ENCODE data around the gene FBXW11. TPM values are rescaled to one million over a fixed set of nuclear protein-coding genes. Genes with fewer than 3 reads are reported as not detected.
A peak's percentile ranks its signal among the peaks of the same experiment; 100 is the strongest.

Gene FBXW11
- total and polyA plus RNA-seq, 8 donors = 6.0 to 43.8 (median 25.0) TPM

DNA sequence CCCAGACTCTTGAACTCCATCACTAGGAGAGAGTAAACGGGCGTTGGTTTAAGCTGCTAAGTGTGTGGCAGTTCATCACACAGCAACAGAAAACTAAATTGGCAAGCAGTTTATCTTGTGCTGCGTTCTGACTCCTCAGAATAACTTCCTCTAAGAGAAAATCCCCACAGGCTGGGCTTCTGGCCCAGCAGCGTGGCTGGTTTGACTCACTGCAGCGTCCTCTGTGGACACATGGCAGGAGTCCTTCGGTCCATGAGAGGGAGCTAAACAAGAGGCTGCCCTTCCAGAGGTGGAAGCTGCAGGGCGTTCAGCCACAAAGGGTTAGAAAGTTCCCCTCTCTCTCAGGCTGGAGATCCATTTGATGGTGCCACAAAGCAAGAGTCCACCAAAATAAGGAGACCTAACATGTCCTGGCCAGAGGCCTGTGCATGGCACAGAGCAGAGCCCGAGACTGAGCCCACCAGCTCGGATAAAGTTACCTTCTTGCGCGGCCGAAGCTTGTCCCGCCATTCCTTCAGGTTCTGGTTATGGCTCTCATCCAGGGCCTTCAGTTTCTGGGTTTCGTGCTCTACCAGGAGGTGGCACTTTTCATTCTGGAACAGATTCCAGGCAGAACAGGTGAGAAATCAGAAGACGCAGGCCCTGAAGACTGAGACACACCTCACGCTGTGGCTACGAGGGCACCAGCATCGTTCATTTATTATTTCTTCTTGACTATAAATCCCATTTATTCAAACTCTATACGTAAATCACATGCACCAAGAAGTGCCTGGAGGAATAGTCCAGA lies 46.2 kb upstream of the FBXW11 start:
- H3K4me1 ChIP-seq = no peaks in the 10 kb centered on the region
- 84 to 85% methylated on average over 19 of the region's 19 CpGs for WGBS, 2 donors
- no peaks in the 10 kb centered on the region for H3K9me3 ChIP-seq
- no peaks in the 10 kb centered on the region for H3K36me3 ChIP-seq
- peak in 3 of 4 donors; percentile 46 to 72 (median 71) for ATAC-seq
- no peak for DNase-seq
- no peak overlapping the region for H3K27ac ChIP-seq
- H3K27me3 ChIP-seq = no peaks in the 10 kb centered on the region
- H3K4me3 ChIP-seq = no peak overlapping the region
- TF ChIP-seq, protein P1, sequence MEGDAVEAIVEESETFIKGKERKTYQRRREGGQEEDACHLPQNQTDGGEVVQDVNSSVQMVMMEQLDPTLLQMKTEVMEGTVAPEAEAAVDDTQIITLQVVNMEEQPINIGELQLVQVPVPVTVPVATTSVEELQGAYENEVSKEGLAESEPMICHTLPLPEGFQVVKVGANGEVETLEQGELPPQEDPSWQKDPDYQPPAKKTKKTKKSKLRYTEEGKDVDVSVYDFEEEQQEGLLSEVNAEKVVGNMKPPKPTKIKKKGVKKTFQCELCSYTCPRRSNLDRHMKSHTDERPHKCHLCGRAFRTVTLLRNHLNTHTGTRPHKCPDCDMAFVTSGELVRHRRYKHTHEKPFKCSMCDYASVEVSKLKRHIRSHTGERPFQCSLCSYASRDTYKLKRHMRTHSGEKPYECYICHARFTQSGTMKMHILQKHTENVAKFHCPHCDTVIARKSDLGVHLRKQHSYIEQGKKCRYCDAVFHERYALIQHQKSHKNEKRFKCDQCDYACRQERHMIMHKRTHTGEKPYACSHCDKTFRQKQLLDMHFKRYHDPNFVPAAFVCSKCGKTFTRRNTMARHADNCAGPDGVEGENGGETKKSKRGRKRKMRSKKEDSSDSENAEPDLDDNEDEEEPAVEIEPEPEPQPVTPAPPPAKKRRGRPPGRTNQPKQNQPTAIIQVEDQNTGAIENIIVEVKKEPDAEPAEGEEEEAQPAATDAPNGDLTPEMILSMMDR (IDR thresholded peaks at IDR 0.05) = no peak
- no peak for FAIRE-seq
- intact Hi-C loops (cut with DNase I) = no loop called here

DNA sequence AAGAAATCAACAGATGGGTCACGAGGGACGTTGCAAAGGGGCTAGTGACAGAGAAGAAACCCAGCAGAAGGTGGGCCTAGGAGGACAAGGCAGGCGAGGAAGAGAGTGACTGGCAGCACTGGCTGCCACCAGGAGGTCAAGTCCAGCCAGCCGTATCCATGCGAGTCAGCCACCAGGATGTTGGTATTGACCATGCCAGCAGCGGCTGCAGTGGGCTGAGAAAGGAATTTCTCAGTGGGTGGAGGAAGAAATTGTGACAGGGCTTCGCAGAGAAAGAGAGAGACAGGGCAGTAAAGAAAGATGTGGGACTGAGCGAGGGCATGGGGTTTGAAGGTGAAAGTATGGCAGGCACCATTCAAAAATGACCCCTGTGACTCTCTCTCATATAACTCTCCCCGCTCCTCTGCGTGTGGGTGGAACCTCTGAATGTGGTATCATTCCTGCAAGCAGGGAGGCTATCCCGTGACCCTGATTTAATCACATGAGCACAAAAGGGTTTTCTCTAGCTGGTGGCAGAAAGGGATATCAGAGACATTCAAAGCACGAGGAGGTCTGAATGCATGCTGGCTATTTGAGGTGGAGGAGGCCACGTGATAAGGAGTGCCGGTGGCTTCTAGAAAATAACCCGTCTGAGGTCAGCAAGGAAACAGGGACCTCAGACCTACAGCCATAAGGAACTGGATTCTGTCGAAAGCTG lies 45.4 kb upstream of the FBXW11 start:
- no peaks in the 10 kb centered on the region for H3K36me3 ChIP-seq
- H3K27ac ChIP-seq = no peak overlapping the region
- no peaks in the 10 kb centered on the region for H3K9me3 ChIP-seq
- 88 to 90% methylated on average over 16 of the region's 16 CpGs for WGBS, 2 donors
- intact Hi-C loops (cut with DNase I) = no loop called here
- TF ChIP-seq, protein P1 (IDR thresholded peaks at IDR 0.05) = no peak
- no peak overlapping the region for H3K4me3 ChIP-seq
- no peak for FAIRE-seq
- no peak for DNase-seq
- no peaks in the 10 kb centered on the region for H3K27me3 ChIP-seq
- H3K4me1 ChIP-seq = peaks cover 0 to 7% (median 0%) of the 10 kb centered on the region in 3 donors
- no peak for ATAC-seq

DNA sequence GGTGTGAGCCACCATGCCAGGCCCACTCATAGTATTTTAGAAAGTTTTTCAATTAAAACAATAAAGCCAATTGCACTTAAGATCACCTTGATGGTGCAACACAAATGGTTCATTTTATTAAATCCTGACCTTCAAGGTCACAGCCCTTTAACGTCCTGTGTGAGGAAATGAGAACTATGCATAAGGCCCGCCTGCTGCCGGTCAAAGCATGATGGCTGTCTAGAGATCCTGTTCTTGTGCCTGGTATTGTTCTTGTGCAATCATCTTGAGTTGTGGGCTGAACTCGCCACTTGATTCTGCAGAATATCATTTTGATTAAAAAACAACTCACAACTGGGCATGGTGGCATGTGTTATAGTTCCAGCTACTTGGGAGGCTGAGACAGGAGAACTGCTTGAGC lies 43.6 kb upstream of the FBXW11 start:
- TF ChIP-seq, protein P1 (IDR thresholded peaks at IDR 0.05) = no peak
- Histone ChIP-seq H3K4me1 (peaks cover 0 to 7% (median 0%) of the 10 kb centered on the region in 3 donors), H3K4me3 (no peak overlapping the region), H3K27me3 (no peaks in the 10 kb centered on the region), H3K27ac (no peak overlapping the region), H3K9me3 (no peaks in the 10 kb centered on the region), H3K36me3 (no peaks in the 10 kb centered on the region)
- ATAC-seq = no peak
- WGBS, 2 donors = 82 to 83% methylated on average over 4 of the region's 4 CpGs
- no peak for FAIRE-seq
- DNase-seq = no peak
- intact Hi-C loops (cut with DNase I) = no loop called here

DNA sequence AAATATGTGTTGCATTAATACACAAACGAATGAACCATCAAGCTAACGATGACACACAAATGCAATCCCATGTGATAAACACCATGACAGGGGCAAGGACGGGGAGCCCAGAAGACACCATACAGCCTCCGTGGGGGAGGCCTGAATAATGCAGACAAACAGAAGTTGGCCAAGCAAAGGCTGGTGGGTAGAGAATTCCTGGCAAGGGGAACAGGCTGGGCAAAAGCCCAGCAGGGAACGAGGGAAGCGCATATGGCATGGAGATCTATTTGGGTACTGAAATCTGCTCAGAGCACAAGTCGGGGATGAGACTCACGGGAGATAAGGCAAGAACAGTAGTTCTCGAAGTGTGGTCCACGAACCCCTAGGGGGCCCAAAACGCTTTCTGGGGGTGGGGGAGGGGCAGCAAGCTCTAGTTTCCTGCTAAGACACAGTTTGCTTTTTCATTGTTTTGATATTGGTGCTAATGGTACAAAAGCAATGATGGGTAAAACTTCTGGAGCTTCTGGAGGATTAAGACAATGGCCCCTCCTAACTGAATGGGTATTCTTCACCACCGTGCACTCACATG lies 42.9 kb upstream of the FBXW11 start:
- Histone ChIP-seq H3K27ac (no peak overlapping the region), H3K36me3 (no peaks in the 10 kb centered on the region), H3K4me1 (peaks cover 0 to 7% (median 0%) of the 10 kb centered on the region in 3 donors), H3K27me3 (no peaks in the 10 kb centered on the region), H3K4me3 (no peak overlapping the region), H3K9me3 (no peaks in the 10 kb centered on the region)
- FAIRE-seq = no peak
- intact Hi-C loops (cut with DNase I) = loop anchor here in 1 of 3 donors (10.0 kb wide), 1 partner anchor 625 kb away; no protein-coding TSS in a partner anchor
- DNase-seq = no peak
- WGBS, 2 donors = 90% methylated on average over 12 of the region's 12 CpGs
- ATAC-seq = no peak
- TF ChIP-seq, protein P1 (IDR thresholded peaks at IDR 0.05) = no peak
